Parathyroid adenoma (tissue), 2 donors: ENCODE measurements around the gene BSN.

ENCODE experiments used
- H2AFZ ChIP-seq: fragments of 300-600 bp; sonication (generic); one replicate; pipeline ENCODE4 v1.7.0; 2017; ENCODE audit warnings: antibody characterized with exemption, mild to moderate bottlenecking
- H3K27ac ChIP-seq: fragments of 300-600 bp; sonication (generic); one replicate; pipeline ENCODE4 v1.7.0; 2017
- H3K27me3 ChIP-seq: fragments of 300-600 bp; sonication (generic); one replicate; pipeline ENCODE4 v1.7.0; 2017; ENCODE audit warnings: low read length; ENCODE audit not compliant: control insufficient read depth, insufficient read depth
- H3K36me3 ChIP-seq: fragments of 300-600 bp; sonication (generic); one replicate; pipeline ENCODE4 v1.7.0; 2017; ENCODE audit warnings: low read length; ENCODE audit not compliant: control insufficient read depth, insufficient read depth
- H3K4me1 ChIP-seq: fragments of 300-600 bp; sonication (generic); one replicate; pipeline ENCODE4 v1.7.0; 2017; ENCODE audit warnings: control low read depth
- H3K4me2 ChIP-seq: fragments of 300-600 bp; sonication (generic); one replicate; pipeline ENCODE4 v1.7.0; 2017; ENCODE audit warnings: low read length
- H3K4me3 ChIP-seq: fragments of 300-600 bp; sonication (generic); one replicate; pipeline ENCODE4 v1.7.0; 2017; ENCODE audit warnings: low read depth, low read length
- H3K79me2 ChIP-seq: fragments of 300-600 bp; sonication (generic); one replicate; pipeline ENCODE4 v1.7.0; 2017; ENCODE audit warnings: control low read depth
- H3K9ac ChIP-seq: fragments of 300-600 bp; sonication (generic); one replicate; pipeline ENCODE4 v1.7.0; 2017; ENCODE audit warnings: mild to moderate bottlenecking
- H3K9me3 ChIP-seq: fragments of 300-600 bp; sonication (generic); one replicate; pipeline ENCODE4 v1.7.0; 2017; ENCODE audit warnings: low read length; ENCODE audit not compliant: control insufficient read depth
- CTCF ChIP-seq: fragments of 300-600 bp; sonication (generic); IDR thresholded peaks from one replicate; pipeline ENCODE4 v1.7.0; 2017; ENCODE audit warnings: antibody characterized with exemption, mild to moderate bottlenecking
- donor health status: primary hyperparathyroidism.

Gene BSN

DNA sequence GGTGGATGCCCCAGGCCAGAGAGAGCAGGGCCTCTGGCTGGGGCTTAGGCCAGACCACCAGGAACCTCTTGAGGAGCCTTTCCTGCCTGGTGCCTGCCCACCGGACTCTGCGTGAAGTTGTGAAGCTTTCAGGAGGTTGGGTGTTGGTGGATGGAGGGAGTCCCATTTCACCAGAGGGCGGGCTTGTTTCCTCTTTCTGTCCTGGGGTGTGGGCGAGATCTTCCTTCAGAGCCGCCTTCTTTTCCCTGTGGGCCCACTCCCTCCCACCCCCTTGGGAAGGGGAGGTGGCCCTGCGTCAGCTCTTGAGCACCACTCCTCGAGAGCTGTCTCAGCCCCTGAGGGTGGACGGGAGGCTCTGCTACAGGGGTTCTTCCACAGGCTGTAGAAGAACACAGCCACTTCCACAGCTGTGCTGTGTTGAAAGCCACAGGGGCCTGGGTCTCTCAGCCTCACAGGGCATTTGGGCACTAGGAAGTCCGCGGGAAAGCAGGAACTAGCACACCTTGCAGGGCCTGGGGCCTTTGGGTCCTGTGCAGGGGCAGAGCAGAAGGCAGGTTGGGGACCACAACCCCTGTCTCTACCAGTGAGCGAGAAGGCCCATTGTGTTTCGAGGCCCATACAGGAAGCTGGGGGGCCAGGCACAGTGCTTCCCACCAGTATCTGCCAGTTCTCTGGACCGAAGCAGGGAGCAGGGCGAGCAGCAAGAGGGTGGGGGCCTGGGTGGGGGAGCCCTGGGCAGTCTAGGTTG is 163.1 kb downstream of the BSN start:
- Histone ChIP-seq H2AFZ (no peak overlapping the region), H3K4me1 (peaks cover 13% of the 10 kb centered on the region), H3K27me3 (no peaks in the 10 kb centered on the region), H3K4me2 (no peak overlapping the region), H3K4me3 (no peak overlapping the region), H3K9me3 (no peaks in the 10 kb centered on the region), H3K27ac (no peak overlapping the region), H3K36me3 (no peaks in the 10 kb centered on the region), H3K79me2 (no peaks in the 10 kb centered on the region), H3K9ac (no peak overlapping the region)
- TF ChIP-seq CTCF, result no peak

- H3K9me3 ChIP-seq, result no peaks in the 10 kb centered on the region
- H3K4me3 ChIP-seq, result no peak overlapping the region
- TF ChIP-seq CTCF, result no peak
- H3K36me3 ChIP-seq, result no peaks in the 10 kb centered on the region
- no peak overlapping the region for H3K27ac ChIP-seq
- no peaks in the 10 kb centered on the region for H3K27me3 ChIP-seq
- H3K4me2 ChIP-seq, result no peak overlapping the region
- H3K79me2 ChIP-seq, result no peaks in the 10 kb centered on the region
- no peak overlapping the region for H3K9ac ChIP-seq
- peaks cover 19% of the 10 kb centered on the region for H3K4me1 ChIP-seq
- H2AFZ ChIP-seq, result no peak overlapping the region
Observed at GRCh38 chr3:49717959-49718857, 163.9 kb downstream of the BSN start.

DNA sequence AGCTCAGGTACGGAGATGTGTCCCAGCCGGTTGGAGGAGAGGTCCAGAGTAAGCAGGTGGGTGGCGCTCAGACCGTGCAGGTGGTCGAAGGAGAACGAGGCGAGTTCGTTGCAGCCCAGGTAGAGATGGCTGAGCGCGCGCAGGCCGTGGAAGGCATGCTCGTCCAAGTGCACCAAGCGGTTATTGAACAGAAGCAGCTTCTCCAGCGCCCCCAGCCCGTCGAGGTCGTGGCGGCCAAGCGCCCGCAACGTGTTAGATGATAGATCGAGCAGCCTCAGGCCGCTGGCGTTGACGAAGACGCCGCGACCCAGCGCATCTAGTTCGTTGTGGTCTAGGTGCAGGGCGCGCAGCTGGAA is 164.6 kb downstream of the BSN start:
- Histone ChIP-seq H2AFZ (no peak overlapping the region), H3K36me3 (no peaks in the 10 kb centered on the region), H3K9me3 (no peaks in the 10 kb centered on the region), H3K27ac (no peak overlapping the region), H3K27me3 (no peaks in the 10 kb centered on the region), H3K4me1 (peaks cover 19% of the 10 kb centered on the region), H3K79me2 (no peaks in the 10 kb centered on the region), H3K9ac (no peak overlapping the region), H3K4me2 (peak overlapping the region; percentile 44), H3K4me3 (peak overlapping the region; percentile 36)
- TF ChIP-seq CTCF, result no peak

GRCh38 chr3:49719214-49719884 is 165.1 kb downstream of the BSN start, which contains the start of gene AMIGO3:
AMIGO3 (minus strand) TSS chr3:49719684; CDS start chr3:49719465, 219 bp downstream.
- Histone ChIP-seq H2AFZ (peak within 1 kb of the TSS; percentile 67), H3K9me3 (no peaks in the 10 kb centered on the region), H3K79me2 (no peaks in the 10 kb centered on the region), H3K4me1 (peaks cover 19% of the 10 kb centered on the region), H3K36me3 (no peaks in the 10 kb centered on the region), H3K9ac (no peak within 1 kb of the TSS), H3K4me2 (peak within 1 kb of the TSS; percentile 44), H3K27ac (peak within 1 kb of the TSS; percentile 3), H3K27me3 (no peaks in the 10 kb centered on the region), H3K4me3 (peak within 1 kb of the TSS; percentile 36)
- peak; percentile 40 for TF ChIP-seq CTCF
